HG03039 (cell line): ENCODE results near the gene DAPK1.

Experiments
- ATAC-seq: cut with Tn5 transposase; IDR thresholded peaks from one replicate; pipeline ENCODE4 v1.9.1; 2021; ENCODE audit warnings: mild to moderate bottlenecking, moderate library complexity; ENCODE audit not compliant: unreplicated experiment

Gene DAPK1

GRCh38 chr9:87497604-87498045, at the start of gene DAPK1:
Gene DAPK1 (plus strand): TSS chr9:87497867. CDS start chr9:87499078, 1,211 bp downstream.
- peak; percentile 43 for ATAC-seq

- no peak for ATAC-seq
These were observed 46.5 kb upstream of the DAPK1 start for GRCh38 chr9:87451149-87451548.

- ATAC-seq: no peak
These were observed 42.3 kb upstream of the DAPK1 start for GRCh38 chr9:87455407-87455806.

- no peak for ATAC-seq
These were observed 36.4 kb upstream of the DAPK1 start for GRCh38 chr9:87461256-87461655.

- peak; percentile 70 for ATAC-seq
These were observed 33.3 kb upstream of the DAPK1 start for GRCh38 chr9:87464110-87464991.

GRCh38 chr9:87464992-87465378, 32.7 kb upstream of the DAPK1 start:
- ATAC-seq: no peak

- ATAC-seq: no peak
These were observed 31.9 kb upstream of the DAPK1 start for GRCh38 chr9:87465816-87466215.

GRCh38 chr9:87467187-87467586, 30.5 kb upstream of the DAPK1 start:
- ATAC-seq: no peak

GRCh38 chr9:87469793-87470465, 27.7 kb upstream of the DAPK1 start:
- no peak for ATAC-seq

- no peak for ATAC-seq
These were observed 25.9 kb upstream of the DAPK1 start for GRCh38 chr9:87471746-87472145.

- no peak for ATAC-seq
These were observed 22.2 kb upstream of the DAPK1 start for GRCh38 chr9:87475463-87475862.

- no peak for ATAC-seq
These were observed 19.3 kb upstream of the DAPK1 start for GRCh38 chr9:87478226-87478992.

GRCh38 chr9:87479801-87480201, 17.9 kb upstream of the DAPK1 start:
- ATAC-seq: peak; percentile 72

- no peak for ATAC-seq
These were observed 15.5 kb upstream of the DAPK1 start for GRCh38 chr9:87481890-87482855.

GRCh38 chr9:87490225-87490624, 7.4 kb upstream of the DAPK1 start:
- ATAC-seq: no peak

GRCh38 chr9:87490907-87491306, 6.8 kb upstream of the DAPK1 start:
- ATAC-seq: no peak

GRCh38 chr9:87491523-87491922, 6.1 kb upstream of the DAPK1 start:
- no peak for ATAC-seq

GRCh38 chr9:87492642-87493041, 5.0 kb upstream of the DAPK1 start:
- no peak for ATAC-seq

- ATAC-seq: no peak
These were observed 2.6 kb upstream of the DAPK1 start for GRCh38 chr9:87494970-87495471.

- ATAC-seq: no peak
These were observed 525 bp upstream of the DAPK1 start for GRCh38 chr9:87497080-87497603.
